RWPE1 (cell line): Measurements from ENCODE around the gene KRTAP12-4.
"Not testable (repeated sequence)": the region's sequence is repeated elsewhere in the genome, so short reads cannot be mapped to it uniquely, and the experiment has no call there.

Experiments used
- CTCF ChIA-PET: fragments of 350-600 bp; sonication (Branson Sonifier 250); formaldehyde crosslinking; extraction: SDS; loops from one replicate; lab custom pipeline; 2021; lab: Yijun Ruan, JAX
- POLR2A ChIA-PET: fragments of 400-600 bp; formaldehyde crosslinking; extraction: SDS; loops from one replicate; lab custom pipeline; 2020; ENCODE audit warnings: antibody characterized with exemption; ENCODE audit not compliant: low non-redundant PET; lab: Yijun Ruan, JAX
- DNase-seq: peaks from one replicate; pipeline ENCODE4 v3.0.0; 2012; ENCODE audit warnings: low spot score
- H3K27ac ChIP-seq: fragments of 450-650 bp; 2 replicates; pipeline ENCODE4 v1.5.1; 2017
- CTCF ChIP-seq: fragments of 450-650 bp; conservative IDR thresholded peaks from 2 replicates; pipeline ENCODE4 v1.5.1; 2017; ENCODE audit warnings: low read depth, mild to moderate bottlenecking

The KRTAP12-4 gene

GRCh38 chr21:44648557-44649311 lies 5.7 kb downstream of the KRTAP12-4 start:
- no peak for DNase-seq
- no peak for TF ChIP-seq CTCF
- ChIA-PET POLR2A (no interaction called here), CTCF (no interaction called here)
- no peak overlapping the region for H3K27ac ChIP-seq

- ChIA-PET POLR2A (no interaction called here), CTCF (interaction anchor here (0.6 to 1.4 kb wide), 3 partner anchors 13 to 136 kb away, joined by 3 to 7 read pairs (median 3); no protein-coding TSS in a partner anchor)
- TF ChIP-seq CTCF = no peak
- no peak for DNase-seq
- no peak overlapping the region for H3K27ac ChIP-seq
These were observed 7.3 kb downstream of the KRTAP12-4 start for GRCh38 chr21:44647222-44647552.

GRCh38 chr21:44646366-44647221 lies 7.9 kb downstream of the KRTAP12-4 start, which contains the start of gene KRTAP10-11:
Gene KRTAP10-11 (plus strand): TSS chr21:44646414. CDS start chr21:44646459, 45 bp downstream.
- POLR2A ChIA-PET = interaction anchor here (0.7 kb wide), 1 partner anchor 271 kb away, joined by 3 read pairs; no protein-coding TSS in a partner anchor
- not testable (repeated sequence) for H3K27ac ChIP-seq, DNase-seq
- CTCF ChIA-PET = interaction anchor here (0.6 to 1.4 kb wide), 3 partner anchors 72 to 315 kb away, joined by 3 to 7 read pairs (median 3); no protein-coding TSS in a partner anchor

GRCh38 chr21:44644878-44645277 lies 9.6 kb downstream of the KRTAP12-4 start:
- ChIA-PET POLR2A (no interaction called here), CTCF (no interaction called here)
- H3K27ac ChIP-seq = no peak overlapping the region
- no peak for TF ChIP-seq CTCF
- no peak for DNase-seq

- no peak for DNase-seq
- CTCF ChIA-PET = no interaction called here
- no peak for TF ChIP-seq CTCF
- no peak overlapping the region for H3K27ac ChIP-seq
- POLR2A ChIA-PET = no interaction called here
These were observed 10.6 kb downstream of the KRTAP12-4 start for GRCh38 chr21:44643741-44644310.

DNA sequence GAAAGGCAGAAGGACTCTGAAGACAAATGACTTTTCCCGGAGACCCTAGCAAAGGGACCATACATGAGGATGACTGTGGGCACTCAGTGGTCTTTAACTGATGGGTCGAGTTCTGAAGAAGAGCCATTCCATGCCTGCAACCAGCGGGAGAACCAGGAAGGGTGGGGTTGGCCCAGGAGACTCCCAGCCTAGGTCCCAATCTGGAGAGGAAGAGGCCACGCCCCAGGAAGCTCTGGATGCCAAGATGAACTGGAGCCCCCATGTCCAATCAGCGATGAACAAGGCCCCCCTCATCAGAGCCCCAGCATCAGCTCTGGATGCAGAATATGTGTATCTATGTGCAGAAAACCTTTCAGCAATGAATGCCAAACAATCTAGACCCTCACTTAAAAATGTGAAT lies 13.7 kb downstream of the KRTAP12-4 start:
- CTCF ChIA-PET = no interaction called here

More for the DNA sequence above, 13.7 kb downstream of the KRTAP12-4 start:
- TF ChIP-seq CTCF = no peak
- POLR2A ChIA-PET = no interaction called here
- no peak overlapping the region for H3K27ac ChIP-seq
- DNase-seq = no peak
